IMR-90 (cell line): ENCODE results near the gene MPRIP. TPM values are rescaled to one million over a fixed set of nuclear protein-coding genes. Genes with fewer than 3 reads are reported as not detected.

Experiments
- ATAC-seq: fragments of 200-7000 bp; cut with Tn5 transposase; 2 replicates; pipeline ENCODE4 v1.9.1; 2020; ENCODE audit warnings: low read depth, mild to moderate bottlenecking, moderate library complexity
- BruUV-seq: library from RNA; stranded (reverse); fragments of 400-500 nt; replicated peaks from 2 replicates; lab custom pipeline; 2021; lab: Mats Ljungman, UMichigan
- CTCF ChIA-PET: fragments of 300-600 bp; formaldehyde crosslinking; extraction: SDS; loops from one replicate; lab custom pipeline; 2021; ENCODE audit warnings: antibody characterized with exemption; lab: Yijun Ruan, JAX
- POLR2A ChIA-PET: fragments of 300-600 bp; sonication (Branson Sonifier 250); formaldehyde crosslinking; loops from one replicate; lab custom pipeline; 2022; ENCODE audit warnings: antibody characterized with exemption; ENCODE audit not compliant: unreplicated experiment; lab: Charles Lee
- DNase-seq: peaks from one replicate; pipeline ENCODE4 v3.0.0; 2013
- H2AFZ ChIP-seq: replicated peaks from 2 replicates; pipeline ENCODE3; 2013; ENCODE audit warnings: low read length, mild to moderate bottlenecking; ENCODE audit not compliant: poor library complexity
- H2AK5ac ChIP-seq: 2 replicates; pipeline ENCODE4 v1.6.1; 2013; ENCODE audit warnings: low read depth, low read length, inconsistent platforms
- H2AK9ac ChIP-seq: replicated peaks from 2 replicates; pipeline ENCODE3; 2013; ENCODE audit warnings: mild to moderate bottlenecking, low read depth, low read length, moderate library complexity; ENCODE audit not compliant: poor library complexity
- H2BK120ac ChIP-seq: 2 replicates; pipeline ENCODE4 v1.6.1; 2013; ENCODE audit warnings: low read depth, low read length, inconsistent platforms
- H2BK15ac ChIP-seq: 3 replicates; pipeline ENCODE4 v1.6.1; 2013; ENCODE audit warnings: low read depth, low read length, inconsistent platforms
- H2BK20ac ChIP-seq: 2 replicates; pipeline ENCODE4 v1.6.1; 2013; ENCODE audit warnings: low read depth, mild to moderate bottlenecking, inconsistent platforms, low read length, moderate library complexity
- H2BK5ac ChIP-seq: 2 replicates; pipeline ENCODE4 v1.6.1; 2013; ENCODE audit warnings: mild to moderate bottlenecking, low read depth, low read length, inconsistent platforms; ENCODE audit not compliant: poor library complexity, severe bottlenecking
- H3K14ac ChIP-seq: replicated peaks from 2 replicates; pipeline ENCODE4 v1.6.1; 2013; ENCODE audit warnings: low read depth, low read length, inconsistent platforms
- H3K18ac ChIP-seq: 2 replicates; pipeline ENCODE4 v1.6.1; 2013; ENCODE audit warnings: low read depth, low read length, control low read depth
- H3K23ac ChIP-seq: 2 replicates; pipeline ENCODE4 v1.6.1; 2013; ENCODE audit warnings: low read depth, low read length, inconsistent platforms
- H3K27ac ChIP-seq: 2 replicates; pipeline ENCODE4 v1.5.1; 2013; ENCODE audit warnings: mild to moderate bottlenecking, control low read depth, low read length; ENCODE audit not compliant: insufficient read depth
- H3K27me3 ChIP-seq: 2 replicates; pipeline ENCODE4 v1.6.1; 2013; ENCODE audit warnings: low read length; ENCODE audit not compliant: control insufficient read depth, insufficient read depth
- H3K36me3 ChIP-seq: 2 replicates; pipeline ENCODE4 v1.6.1; 2013; ENCODE audit warnings: low read length, mixed read lengths; ENCODE audit not compliant: control insufficient read depth, insufficient read depth
- H3K4ac ChIP-seq: 2 replicates; pipeline ENCODE4 v1.6.1; 2013; ENCODE audit warnings: low read depth, low read length, inconsistent platforms
- H3K4me1 ChIP-seq: 2 replicates; pipeline ENCODE4 v1.6.1; 2013; ENCODE audit warnings: low read length, mixed read lengths; ENCODE audit not compliant: control insufficient read depth, insufficient read depth
- H3K4me2 ChIP-seq: 2 replicates; pipeline ENCODE4 v1.6.1; 2013; ENCODE audit warnings: low read depth, mild to moderate bottlenecking, control low read depth, low read length, moderate library complexity
- H3K4me3 ChIP-seq: 2 replicates; pipeline ENCODE4 v1.5.1; 2013; ENCODE audit warnings: low read depth, mild to moderate bottlenecking, control low read depth, low read length, moderate library complexity; ENCODE audit not compliant: insufficient read depth
- H3K56ac ChIP-seq: 2 replicates; pipeline ENCODE4 v1.6.1; 2013; ENCODE audit warnings: low read length, inconsistent platforms; ENCODE audit not compliant: insufficient read depth; ENCODE audit errors: extremely low read depth
- H3K79me1 ChIP-seq, 2 experiments: 2 replicates each; pipeline ENCODE4 v1.6.1; 2013; ENCODE audit warnings: low read length in 2 of 2, inconsistent platforms in 1 of 2, low read depth in 1 of 2
- H3K9ac ChIP-seq: 2 replicates; pipeline ENCODE4 v1.6.1; 2013; ENCODE audit warnings: low read depth, low read length, control low read depth
- H3K9me1 ChIP-seq: 2 replicates; pipeline ENCODE4 v1.6.1; 2013; ENCODE audit warnings: low read length, inconsistent platforms; ENCODE audit not compliant: insufficient read depth
- H3K9me3 ChIP-seq: 2 replicates; pipeline ENCODE4 v1.6.1; 2013; ENCODE audit warnings: low read length; ENCODE audit not compliant: control insufficient read depth, insufficient read depth
- H4K20me1 ChIP-seq: 2 replicates; pipeline ENCODE4 v1.6.1; 2013; ENCODE audit warnings: low read length, inconsistent platforms; ENCODE audit not compliant: insufficient read depth
- H4K5ac ChIP-seq: 2 replicates; pipeline ENCODE4 v1.6.1; 2013; ENCODE audit warnings: mild to moderate bottlenecking, low read depth, low read length, control low read depth
- H4K8ac ChIP-seq, 2 experiments: 2 replicates each; pipeline ENCODE4 v1.6.1; 2013; ENCODE audit warnings: low read depth in 2 of 2, low read length in 2 of 2, control low read depth in 1 of 2, inconsistent platforms in 1 of 2
- H4K91ac ChIP-seq: 2 replicates; pipeline ENCODE4 v1.6.1; 2013; ENCODE audit warnings: low read depth, low read length, inconsistent platforms; ENCODE audit not compliant: insufficient read depth
- BHLHE40 ChIP-seq: fragments of 150-350 bp; IDR thresholded peaks from 2 replicates; pipeline ENCODE4 v1.6.1; 2016; ENCODE audit warnings: mild to moderate bottlenecking, low read depth, low read length
- CTCF ChIP-seq: conservative IDR thresholded peaks from 2 replicates; pipeline ENCODE4 v1.5.1; 2012; ENCODE audit warnings: mild to moderate bottlenecking, low read depth, low read length, improper control_type of control experiment
- ELK1 ChIP-seq: fragments of 150-350 bp; IDR thresholded peaks from 2 replicates; pipeline ENCODE4 v1.6.1; 2016; ENCODE audit warnings: low read depth, mild to moderate bottlenecking, low read length, moderate library complexity, borderline replicate concordance
- MAFK ChIP-seq: IDR thresholded peaks from 2 replicates; pipeline ENCODE4 v1.6.1; 2012; ENCODE audit warnings: low read depth, low read length, improper control_type of control experiment
- MAZ ChIP-seq: IDR thresholded peaks from 2 replicates; pipeline ENCODE4 v1.6.1; 2012; ENCODE audit warnings: low read depth, mild to moderate bottlenecking, low read length, improper control_type of control experiment, moderate library complexity, borderline replicate concordance
- NFE2L2 ChIP-seq: fragments of 150-350 bp; IDR thresholded peaks from 2 replicates; pipeline ENCODE4 v1.6.1; 2016; ENCODE audit warnings: low read depth, mild to moderate bottlenecking, low read length
- POLR2A ChIP-seq: IDR thresholded peaks from 2 replicates; pipeline ENCODE4 v1.6.1; 2012; ENCODE audit warnings: mild to moderate bottlenecking, low read depth, low read length
- RAD21 ChIP-seq: IDR thresholded peaks from 2 replicates; pipeline ENCODE4 v1.6.1; 2012; ENCODE audit warnings: low read length, improper control_type of control experiment
- RCOR1 ChIP-seq: IDR thresholded peaks from 2 replicates; pipeline ENCODE4 v1.6.1; 2012; ENCODE audit warnings: mild to moderate bottlenecking, low read length, improper control_type of control experiment; ENCODE audit not compliant: insufficient replicate concordance
- RFX5 ChIP-seq: IDR thresholded peaks from 2 replicates; pipeline ENCODE4 v1.8.0; 2012; ENCODE audit warnings: low read depth, mild to moderate bottlenecking, low read length, moderate library complexity
- SMC3 ChIP-seq: fragments of 150-350 bp; IDR thresholded peaks from 2 replicates; pipeline ENCODE4 v1.6.1; 2016; ENCODE audit warnings: low read depth, mild to moderate bottlenecking, antibody characterized with exemption, low read length, moderate library complexity
- WGBS, 2 experiments: methylation state at CpG; one replicate each; pipeline versions ENCODE4 v1.1.5 to v1.1.7; 2013; ENCODE audit warnings: missing lambda C conversion rate in 2 of 2; ENCODE audit not compliant: insufficient read length in 1 of 2; ENCODE audit errors: extremely low coverage in 2 of 2; 5-methylcytosine and 5-hydroxymethylcytosine counted together
- dilution Hi-C: fragments of 300-500 bp; cut with HindIII; formaldehyde crosslinking; loops from one replicate; pipeline ENCODE4 v1.14.3; 2018; ENCODE audit warnings: low sequenced_read_pairs; ENCODE audit not compliant: unreplicated experiment
- in situ Hi-C: fragments of 300-500 bp; cut with MboI; formaldehyde crosslinking; loops from 3 replicates; pipeline ENCODE4 v1.14.3; 2019; ENCODE audit warnings: low sequenced_read_pairs, inconsistent platforms, mixed read lengths
- intact Hi-C: fragments of 100-400 bp; cut with micrococcal nuclease; formaldehyde crosslinking; loops from 2 replicates; pipeline ENCODE4 v1.10.0; 2022
- polyA plus RNA-seq, 3 experiments: library from polyadenylated mRNA; depleted of rRNA; stranded (reverse); fragments of >200 nt; gene quantifications; 2 replicates each; pipeline ENCODE4 v1.2.3, GENCODE V29; 2012; ENCODE audit warnings: low replicate concordance in 1 of 3
- total RNA-seq: library from RNA; depleted of rRNA; stranded (reverse); fragments of >200 nt; gene quantifications from 2 replicates; pipeline ENCODE4 v1.2.3, GENCODE V29; 2012

The MPRIP gene
- total and polyA plus RNA-seq, 2 of the 4 experiments (the other 2 are of a cell fraction): 111 to 149 TPM

- Histone ChIP-seq H4K5ac (no peak overlapping the region), H3K79me1 (peaks cover 3 to 21% of the 10 kb centered on the region in 2 experiments; a peak in 3 of 4 replicates), H2AK9ac (no peak overlapping the region), H3K9me1 (peaks cover 7% of the 10 kb centered on the region; the same call in 1 of the 2 replicates), H3K9me3 (no peaks in the 10 kb centered on the region), H2BK20ac (no peak overlapping the region), H3K56ac (no peak overlapping the region), H3K4me3 (no peak overlapping the region), H4K20me1 (no peaks in the 10 kb centered on the region), H3K14ac (no peak overlapping the region), H2BK120ac (no peak overlapping the region), H3K23ac (no peak overlapping the region), H2AFZ (no peak overlapping the region), H3K18ac (no peak overlapping the region), H3K4ac (no peak overlapping the region), H3K27ac (no peak overlapping the region), H2AK5ac (no peak overlapping the region), H3K36me3 (peaks cover 77% of the 10 kb centered on the region), H2BK15ac (no peak overlapping the region), H4K8ac (no peak overlapping the region), H3K4me2 (no peak overlapping the region), H3K4me1 (no peaks in the 10 kb centered on the region), H2BK5ac (no peak overlapping the region), H4K91ac (no peak overlapping the region), H3K9ac (no peak overlapping the region), H3K27me3 (no peaks in the 10 kb centered on the region)
- no TSS peak for BruUV-seq
- dilution Hi-C loops: no loop called here
- in situ Hi-C loops: no loop called here
- ATAC-seq (no peak), DNase-seq (no peak)
- intact Hi-C loops: no loop called here
- TF ChIP-seq CTCF (no peak), NFE2L2 (no peak), BHLHE40 (no peak), POLR2A (no peak), RFX5 (no peak), ELK1 (no peak), MAZ (no peak), RCOR1 (no peak), SMC3 (no peak), MAFK (no peak), RAD21 (no peak)
- POLR2A ChIA-PET: no interaction called here
- CTCF ChIA-PET: no interaction called here
- WGBS, 2 experiments: no CpG with 5 or more reads among the region's 8 CpGs
Observed at GRCh38 chr17:17175340-17175739, 133.1 kb downstream of the MPRIP start.
